Hepatocyte (in vitro differentiated cells): ENCODE data around the gene PDLIM4. TPM values are rescaled to one million over a fixed set of nuclear protein-coding genes. Genes with fewer than 3 reads are reported as not detected.

Source experiments
- DNase-seq: peaks from one replicate; pipeline ENCODE4 v3.0.0-alpha.2; 2016; ENCODE audit warnings: low spot score
- H2AFZ ChIP-seq: fragments of 200-600 bp; sonication (generic); 2 replicates; pipeline ENCODE4 v1.6.0; 2016; ENCODE audit warnings: antibody characterized with exemption, mild to moderate bottlenecking
- H3K27ac ChIP-seq: fragments of 200-600 bp; sonication (generic); 2 replicates; pipeline ENCODE4 v1.5.1; 2016; ENCODE audit warnings: mild to moderate bottlenecking
- H3K27me3 ChIP-seq: fragments of 200-600 bp; sonication (generic); 2 replicates; pipeline ENCODE4 v1.6.1; 2016
- H3K36me3 ChIP-seq: fragments of 200-600 bp; sonication (generic); replicated peaks from 2 replicates; pipeline ENCODE4 v1.5.1; 2016; ENCODE audit warnings: low read depth; ENCODE audit not compliant: insufficient read depth
- H3K4me1 ChIP-seq: fragments of 200-600 bp; sonication (generic); 2 replicates; pipeline ENCODE4 v1.5.1; 2016; ENCODE audit warnings: mild to moderate bottlenecking, moderate library complexity; ENCODE audit not compliant: insufficient read depth
- H3K4me2 ChIP-seq: fragments of 200-600 bp; sonication (generic); 2 replicates; pipeline ENCODE4 v1.6.0; 2016
- H3K4me3 ChIP-seq: fragments of 200-600 bp; sonication (generic); 2 replicates; pipeline ENCODE4 v1.5.1; 2016; ENCODE audit warnings: mild to moderate bottlenecking
- H3K79me2 ChIP-seq: fragments of 200-600 bp; sonication (generic); 2 replicates; pipeline ENCODE4 v1.6.0; 2017; ENCODE audit warnings: mild to moderate bottlenecking
- H3K9me2 ChIP-seq: fragments of 200-600 bp; sonication (generic); replicated peaks from 2 replicates; pipeline ENCODE4 v1.6.0; 2017; ENCODE audit warnings: mild to moderate bottlenecking; ENCODE audit not compliant: insufficient read depth
- H3K9me3 ChIP-seq: fragments of 200-600 bp; sonication (generic); 2 replicates; pipeline ENCODE4 v1.5.1; 2016; ENCODE audit warnings: low read depth, mild to moderate bottlenecking
- H4K20me1 ChIP-seq: fragments of 200-600 bp; sonication (generic); 2 replicates; pipeline ENCODE4 v1.6.0; 2016; ENCODE audit warnings: mild to moderate bottlenecking; ENCODE audit not compliant: insufficient read depth, poor library complexity, severe bottlenecking
- CTCF ChIP-seq: fragments of 200-600 bp; sonication (generic); IDR thresholded peaks from 2 replicates; pipeline ENCODE4 v1.5.1; 2016; ENCODE audit warnings: antibody characterized with exemption, mild to moderate bottlenecking; ENCODE audit not compliant: poor library complexity
- EZH2 ChIP-seq: fragments of 200-600 bp; sonication (generic); IDR thresholded peaks from 2 replicates; pipeline ENCODE4 v1.6.1; 2016; ENCODE audit warnings: antibody characterized with exemption, mild to moderate bottlenecking, borderline replicate concordance
- EZH2phosphoT487 ChIP-seq: fragments of 200-600 bp; sonication (generic); IDR thresholded peaks from one replicate; pipeline ENCODE4 v1.6.1; 2018; ENCODE audit warnings: antibody characterized with exemption, mild to moderate bottlenecking, low read depth, moderate library complexity; ENCODE audit not compliant: unreplicated experiment, severe bottlenecking
- WGBS: methylation state at CpG from one replicate; pipeline ENCODE4 v1.1.6; 2016; ENCODE audit warnings: low lambda C conversion rate; ENCODE audit errors: missing lambda C conversion rate; 5-methylcytosine and 5-hydroxymethylcytosine counted together
- polyA plus RNA-seq: library from polyadenylated mRNA; unstranded; fragments of >200 nt; fragmentation: Nextera tagmentation; extraction: Ambion mirVana; gene quantifications from 2 replicates; pipeline ENCODE4 v1.2.1, GENCODE V29; 2016
- total RNA-seq: library from RNA; depleted of rRNA; stranded (reverse); fragments of >200 nt; gene quantifications from 2 replicates; pipeline ENCODE4 v1.2.3, GENCODE V29; 2014

PDLIM4 gene
- total and polyA plus RNA-seq, 2 experiments from 2014 or later, result 16.4 to 102 TPM

GRCh38 chr5:132237670-132238069 is 19.8 kb upstream of the PDLIM4 start:
- Histone ChIP-seq H4K20me1 (no peaks in the 10 kb centered on the region), H3K9me2 (no peaks in the 10 kb centered on the region), H2AFZ (no peak overlapping the region), H3K27me3 (no peaks in the 10 kb centered on the region), H3K4me3 (no peak overlapping the region), H3K9me3 (no peaks in the 10 kb centered on the region), H3K27ac (no peak overlapping the region), H3K4me1 (no peaks in the 10 kb centered on the region), H3K79me2 (no peaks in the 10 kb centered on the region), H3K4me2 (no peak overlapping the region), H3K36me3 (no peaks in the 10 kb centered on the region)
- TF ChIP-seq EZH2phosphoT487, result no peak
- TF ChIP-seq EZH2, result no peak
- no peak for TF ChIP-seq CTCF
- 88% methylated on average over 4 of the region's 4 CpGs for WGBS
- no peak for DNase-seq

GRCh38 chr5:132238169-132238744 is 19.2 kb upstream of the PDLIM4 start:
- Histone ChIP-seq H4K20me1 (no peaks in the 10 kb centered on the region), H3K4me3 (no peak overlapping the region), H3K36me3 (no peaks in the 10 kb centered on the region), H3K79me2 (no peaks in the 10 kb centered on the region), H3K9me2 (no peaks in the 10 kb centered on the region), H3K4me2 (no peak overlapping the region), H3K4me1 (no peaks in the 10 kb centered on the region), H3K27me3 (no peaks in the 10 kb centered on the region), H3K9me3 (no peaks in the 10 kb centered on the region), H2AFZ (no peak overlapping the region), H3K27ac (no peak overlapping the region)
- no peak for TF ChIP-seq EZH2phosphoT487
- peak; percentile 75 for TF ChIP-seq CTCF
- TF ChIP-seq EZH2, result no peak
- 14% methylated on average over 1 of the region's 1 CpG for WGBS
- DNase-seq, result peak; percentile 82

- Histone ChIP-seq H4K20me1 (no peaks in the 10 kb centered on the region), H3K4me1 (no peaks in the 10 kb centered on the region), H3K79me2 (no peaks in the 10 kb centered on the region), H3K9me2 (no peaks in the 10 kb centered on the region), H3K4me2 (no peak overlapping the region), H2AFZ (no peak overlapping the region), H3K36me3 (no peaks in the 10 kb centered on the region), H3K27me3 (no peaks in the 10 kb centered on the region), H3K27ac (no peak overlapping the region), H3K4me3 (no peak overlapping the region), H3K9me3 (no peaks in the 10 kb centered on the region)
- DNase-seq, result no peak
- WGBS, result 90% methylated on average over 1 of the region's 1 CpG
- TF ChIP-seq EZH2 (no peak), CTCF (no peak)
Measured at GRCh38 chr5:132238901-132239500, 18.5 kb upstream of the PDLIM4 start.
